Osteocyte (in vitro differentiated cells): ENCODE results near the gene C1QA. TPM values are rescaled to one million over a fixed set of nuclear protein-coding genes. Genes with fewer than 3 reads are reported as not detected.

ENCODE experiments used
- DNase-seq: peaks from one replicate; pipeline ENCODE4 v3.0.0; 2021; ENCODE audit warnings: mixed read lengths; ENCODE audit not compliant: unreplicated experiment; ENCODE audit errors: extremely low spot score
- H3K27ac Mint-ChIP-seq: one replicate; pipeline ENCODE4 v1.8.0; 2021; ENCODE audit warnings: mild to moderate bottlenecking, mixed read lengths; ENCODE audit not compliant: unreplicated experiment
- H3K27me3 Mint-ChIP-seq: one replicate; pipeline ENCODE4 v1.8.0; 2021; ENCODE audit warnings: mixed read lengths; ENCODE audit not compliant: unreplicated experiment
- H3K36me3 Mint-ChIP-seq: one replicate; pipeline ENCODE4 v1.8.0; 2021; ENCODE audit warnings: mixed read lengths; ENCODE audit not compliant: unreplicated experiment
- H3K4me1 Mint-ChIP-seq: one replicate; pipeline ENCODE4 v1.8.0; 2021; ENCODE audit warnings: mixed read lengths; ENCODE audit not compliant: unreplicated experiment
- H3K4me3 Mint-ChIP-seq: one replicate; pipeline ENCODE4 v1.8.0; 2021; ENCODE audit warnings: mild to moderate bottlenecking, moderate library complexity, mixed read lengths; ENCODE audit not compliant: unreplicated experiment
- H3K9me3 Mint-ChIP-seq: one replicate; pipeline ENCODE4 v1.8.0; 2021; ENCODE audit warnings: mixed read lengths; ENCODE audit not compliant: unreplicated experiment
- CTCF ChIP-seq: fragments of 200-600 bp; sonication (generic); IDR thresholded peaks from 2 replicates; pipeline ENCODE4 v1.5.0; 2021; ENCODE audit warnings: antibody characterized with exemption, mild to moderate bottlenecking, moderate library complexity
- total RNA-seq: library from RNA; stranded (reverse); gene quantifications from 2 replicates; pipeline ENCODE4 v1.2.1, GENCODE V29; 2021

Gene C1QA
- total RNA-seq, 1 donor from 2014 or later = not detected

GRCh38 chr1:22633697-22634463, 2.5 kb upstream of the C1QA start:
- no peak overlapping the region for H3K27ac Mint-ChIP-seq
- no peaks in the 10 kb centered on the region for H3K4me1 Mint-ChIP-seq
- peaks cover 56% of the 10 kb centered on the region for H3K27me3 Mint-ChIP-seq
- H3K4me3 Mint-ChIP-seq = no peak overlapping the region
- no peaks in the 10 kb centered on the region for H3K36me3 Mint-ChIP-seq
- no peak for TF ChIP-seq CTCF
- no peak for DNase-seq
- H3K9me3 Mint-ChIP-seq = no peaks in the 10 kb centered on the region

- TF ChIP-seq CTCF = no peak
- no peaks in the 10 kb centered on the region for H3K4me1 Mint-ChIP-seq
- peaks cover 40% of the 10 kb centered on the region for H3K27me3 Mint-ChIP-seq
- H3K36me3 Mint-ChIP-seq = no peaks in the 10 kb centered on the region
- DNase-seq = no peak
- H3K9me3 Mint-ChIP-seq = no peaks in the 10 kb centered on the region
- H3K4me3 Mint-ChIP-seq = no peak overlapping the region
- no peak overlapping the region for H3K27ac Mint-ChIP-seq
Measured at GRCh38 chr1:22635436-22635835, 992 bp upstream of the C1QA start.

- peaks cover 25% of the 10 kb centered on the region for H3K27me3 Mint-ChIP-seq
- no peak for TF ChIP-seq CTCF
- H3K4me3 Mint-ChIP-seq = no peak overlapping the region
- H3K27ac Mint-ChIP-seq = no peak overlapping the region
- no peaks in the 10 kb centered on the region for H3K9me3 Mint-ChIP-seq
- no peak for DNase-seq
- no peaks in the 10 kb centered on the region for H3K4me1 Mint-ChIP-seq
- no peaks in the 10 kb centered on the region for H3K36me3 Mint-ChIP-seq
Measured at GRCh38 chr1:22636927-22637326, 499 bp downstream of the C1QA start.

- H3K9me3 Mint-ChIP-seq = no peaks in the 10 kb centered on the region
- H3K36me3 Mint-ChIP-seq = no peaks in the 10 kb centered on the region
- no peaks in the 10 kb centered on the region for H3K4me1 Mint-ChIP-seq
- no peak for TF ChIP-seq CTCF
- peaks cover 19% of the 10 kb centered on the region for H3K27me3 Mint-ChIP-seq
- no peak for DNase-seq
- H3K4me3 Mint-ChIP-seq = no peak overlapping the region
- H3K27ac Mint-ChIP-seq = no peak overlapping the region
Measured at GRCh38 chr1:22637907-22638445, 1.5 kb downstream of the C1QA start.

- H3K27ac Mint-ChIP-seq = no peak overlapping the region
- peaks cover 16% of the 10 kb centered on the region for H3K27me3 Mint-ChIP-seq
- TF ChIP-seq CTCF = no peak
Measured at GRCh38 chr1:22638476-22639234, 2.2 kb downstream of the C1QA start.

More at GRCh38 chr1:22638476-22639234, 2.2 kb downstream of the C1QA start:
- Mint-ChIP-seq H3K4me1 (no peaks in the 10 kb centered on the region), H3K9me3 (no peaks in the 10 kb centered on the region), H3K36me3 (no peaks in the 10 kb centered on the region), H3K4me3 (no peak overlapping the region)
- no peak for DNase-seq
